GM18868 (cell line): ENCODE results near the gene RAB7A.
"Not testable (repeated sequence)": the region's sequence is repeated elsewhere in the genome, so short reads cannot be mapped to it uniquely, and the experiment has no call there.

ENCODE experiments used
- ATAC-seq: cut with Tn5 transposase; IDR thresholded peaks from one replicate; pipeline ENCODE4 v1.9.1; 2021; ENCODE audit warnings: mild to moderate bottlenecking, moderate library complexity; ENCODE audit not compliant: unreplicated experiment

The RAB7A gene

DNA sequence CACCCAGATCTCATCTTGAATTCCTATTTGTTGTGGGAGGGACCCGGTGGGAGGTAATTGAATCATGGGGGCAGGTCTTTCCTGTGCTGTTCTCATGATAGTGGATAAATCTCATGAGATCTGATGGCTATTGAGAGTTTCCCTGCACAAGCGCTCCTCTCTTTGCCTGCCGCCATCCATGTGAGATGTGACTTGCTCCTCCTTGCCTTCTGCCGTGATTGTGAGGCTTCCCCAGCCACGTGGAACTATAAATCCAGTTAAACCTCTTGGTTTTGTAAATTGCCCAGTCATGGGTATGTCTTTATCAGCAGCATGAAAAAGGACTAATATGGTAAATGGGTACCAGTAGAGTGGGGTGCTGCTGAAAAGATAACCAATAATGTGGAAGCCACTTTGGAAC lies 23.6 kb downstream of the RAB7A start:
- not testable (repeated sequence) for ATAC-seq

DNA sequence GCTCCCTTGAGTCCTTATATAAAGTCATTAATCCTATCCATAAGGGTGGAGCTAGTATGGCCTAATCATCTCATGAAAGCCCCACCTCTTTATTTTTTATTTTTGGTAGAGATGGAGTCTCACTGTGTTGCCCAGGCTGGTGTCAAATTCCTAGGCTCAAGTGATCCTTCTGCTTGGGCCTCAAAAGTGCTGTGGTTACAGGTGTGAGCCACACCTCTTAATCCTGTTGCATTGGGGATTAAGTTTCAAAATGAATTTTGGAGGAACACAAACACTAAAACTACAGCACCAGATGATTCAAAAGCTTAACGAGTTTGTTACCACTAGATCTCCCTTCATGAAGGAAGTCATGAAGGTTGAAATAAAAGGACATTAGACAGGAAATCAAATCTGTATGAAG lies 27.7 kb downstream of the RAB7A start:
- no peak for ATAC-seq

DNA sequence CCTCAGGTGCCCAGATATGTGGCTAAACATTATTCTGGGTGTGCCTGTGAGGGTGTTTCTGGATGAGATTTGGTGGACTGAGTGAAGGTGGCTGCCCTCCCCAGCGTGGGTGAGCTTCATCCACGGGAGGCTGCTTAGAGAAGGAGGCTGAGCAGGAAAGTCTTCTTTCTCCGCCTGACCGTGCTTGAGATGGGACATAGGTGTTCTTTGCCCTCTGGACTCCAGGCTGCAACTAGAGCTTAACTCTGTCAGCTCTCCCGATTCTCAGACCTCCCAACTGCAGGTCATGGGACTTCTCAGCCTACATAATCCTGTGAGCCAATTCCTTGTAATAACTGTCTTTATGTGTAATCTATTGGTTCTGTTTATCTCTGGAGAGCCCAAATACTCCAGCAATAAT lies 34.1 kb downstream of the RAB7A start:
- no peak for ATAC-seq

DNA sequence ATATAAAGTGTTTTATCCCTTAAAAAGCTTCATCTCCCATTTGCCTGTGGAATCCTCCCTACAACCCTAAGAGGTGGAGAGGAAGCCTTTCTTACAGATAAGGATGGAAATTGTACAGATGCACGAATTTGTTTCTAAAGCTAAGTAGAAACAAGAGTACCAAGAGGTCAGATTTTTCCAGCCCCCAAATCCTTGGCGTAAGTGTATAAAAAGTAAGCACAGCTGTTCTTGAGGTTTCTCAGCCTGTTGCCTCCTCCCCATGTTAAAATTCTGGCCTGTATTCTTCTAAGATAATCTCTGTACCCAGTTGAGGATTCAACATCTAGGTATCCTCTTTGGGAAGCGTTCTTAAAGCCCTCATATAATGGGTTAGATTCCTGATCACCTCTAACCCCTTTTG lies 34.9 kb downstream of the RAB7A start:
- no peak for ATAC-seq

DNA sequence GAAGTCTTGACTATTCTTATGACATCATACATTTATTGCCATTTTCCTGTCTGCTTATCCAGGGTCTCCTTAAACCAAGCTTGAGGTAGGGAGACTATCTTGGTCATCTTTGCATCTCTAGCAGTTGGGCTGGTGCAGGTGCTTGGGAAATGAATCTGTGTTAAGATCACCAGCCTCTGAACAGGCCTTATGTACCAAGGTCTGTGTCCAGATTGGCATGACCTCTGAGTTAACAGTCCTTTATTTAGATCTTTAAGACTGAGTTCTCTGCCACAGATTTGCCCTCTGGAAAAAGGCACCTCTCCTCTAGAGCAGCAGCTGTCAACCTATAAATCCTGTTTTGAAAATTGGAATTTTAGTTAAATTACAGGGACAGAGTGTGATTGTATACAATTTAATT lies 35.4 kb downstream of the RAB7A start:
- no peak for ATAC-seq

DNA sequence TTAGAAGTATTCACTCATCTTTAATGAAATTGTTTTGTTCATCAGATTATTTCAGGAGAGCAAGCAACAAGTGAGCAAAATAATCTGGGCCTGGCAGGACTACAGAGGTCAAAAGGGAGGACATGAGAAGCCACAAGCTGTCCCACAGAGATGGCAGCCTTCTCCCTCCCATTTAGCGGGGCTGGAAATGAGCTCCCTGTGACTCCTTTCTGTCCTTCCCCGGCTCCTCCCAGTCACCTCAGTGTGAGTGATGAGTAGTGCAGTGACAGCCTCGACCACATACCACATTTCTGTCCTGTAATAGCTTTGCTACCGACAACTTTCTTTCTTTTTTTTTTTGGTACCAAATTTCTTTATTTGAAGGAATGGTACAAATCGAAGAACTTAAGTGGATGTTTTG lies 38.0 kb downstream of the RAB7A start:
- no peak for ATAC-seq

DNA sequence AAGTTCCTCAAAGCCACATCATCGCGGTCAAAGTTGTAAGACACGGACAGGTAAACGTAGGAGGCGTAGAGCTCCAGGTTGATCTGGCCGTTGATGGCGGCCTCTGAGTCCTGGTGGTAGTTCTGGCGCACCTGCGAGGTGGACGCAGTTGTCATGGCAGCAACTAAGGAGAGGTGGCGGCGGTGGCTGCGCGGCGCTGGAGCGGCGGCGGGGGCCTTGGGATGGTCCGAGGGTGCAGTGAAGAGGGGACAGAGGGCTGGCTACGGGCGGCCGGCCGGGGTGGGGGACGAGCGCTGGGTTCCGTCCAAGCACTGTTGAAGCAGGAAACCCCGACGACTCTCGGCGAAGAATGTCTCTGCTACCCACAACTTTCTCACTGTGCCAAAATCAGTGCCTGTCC lies 38.9 kb downstream of the RAB7A start:
- no peak for ATAC-seq

DNA sequence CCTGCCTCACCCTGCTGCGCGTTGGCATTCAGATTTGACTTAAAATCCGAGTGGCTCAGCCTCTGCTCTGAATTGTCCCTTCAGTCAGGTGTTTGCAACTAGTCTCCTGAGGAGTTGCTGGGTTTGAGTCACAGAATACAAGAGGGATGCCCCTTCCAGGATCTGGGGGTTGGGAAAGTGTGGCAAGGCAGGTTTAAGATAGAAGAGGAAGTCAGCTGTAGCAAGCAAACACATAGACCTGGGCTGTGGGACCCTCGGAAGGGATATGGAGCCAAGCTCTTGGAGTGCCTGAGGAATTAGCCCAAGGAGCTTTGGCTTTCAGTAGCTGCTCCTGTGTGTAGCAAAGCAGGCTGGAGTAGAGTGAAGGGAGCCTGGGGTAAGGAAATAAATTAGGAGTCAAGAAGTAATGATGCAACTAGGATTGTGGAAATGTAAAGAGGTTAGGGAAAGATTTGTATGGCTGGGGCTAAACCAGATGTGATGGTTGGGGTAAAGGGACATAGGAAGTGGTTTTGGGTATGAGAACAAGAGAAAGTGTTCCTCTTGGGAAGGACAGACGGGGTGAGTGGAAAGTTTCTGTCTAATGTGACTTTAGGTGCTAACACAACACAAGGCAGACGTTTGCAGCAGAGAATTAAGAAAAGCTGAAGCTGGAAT lies 41.2 kb downstream of the RAB7A start:
- no peak for ATAC-seq

DNA sequence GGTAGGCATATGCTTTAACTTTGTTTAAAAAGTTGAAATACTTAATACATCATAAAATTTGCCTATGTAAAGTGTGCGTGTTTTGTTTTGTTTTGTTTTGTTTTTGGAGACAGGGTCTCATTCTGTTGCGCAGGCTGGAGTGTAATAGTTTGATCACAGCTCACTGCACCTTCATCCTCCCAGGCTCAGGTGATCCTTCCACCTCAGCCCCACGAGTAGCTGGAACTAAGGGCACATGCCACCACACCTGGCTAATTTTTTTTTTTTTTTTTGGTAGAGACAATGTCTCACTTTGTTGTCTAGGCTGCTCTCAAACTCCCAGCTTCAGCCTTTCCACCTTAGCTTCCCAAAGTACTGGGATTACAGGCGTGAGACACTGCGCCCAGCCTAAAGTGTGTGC lies 42.5 kb downstream of the RAB7A start:
- ATAC-seq: no peak

DNA sequence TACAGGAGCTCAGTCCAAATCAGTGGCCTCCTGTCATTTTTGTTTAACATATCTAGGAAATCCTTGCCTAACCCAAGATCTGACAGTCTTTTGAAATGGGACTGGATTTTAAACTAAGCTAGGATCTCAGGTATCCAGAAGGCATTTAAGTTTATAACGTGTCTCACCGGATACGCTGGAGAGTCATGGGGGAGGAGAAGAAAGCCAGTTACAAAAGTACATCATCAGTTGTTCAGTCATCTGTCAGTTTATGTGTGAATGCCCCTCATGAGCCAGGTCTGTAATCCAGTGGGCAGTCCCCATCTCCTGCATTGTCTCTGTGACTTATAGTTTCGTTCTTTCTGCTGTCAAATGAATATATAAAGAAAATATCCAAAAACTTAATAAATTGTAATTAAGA lies 44.4 kb downstream of the RAB7A start:
- no peak for ATAC-seq

DNA sequence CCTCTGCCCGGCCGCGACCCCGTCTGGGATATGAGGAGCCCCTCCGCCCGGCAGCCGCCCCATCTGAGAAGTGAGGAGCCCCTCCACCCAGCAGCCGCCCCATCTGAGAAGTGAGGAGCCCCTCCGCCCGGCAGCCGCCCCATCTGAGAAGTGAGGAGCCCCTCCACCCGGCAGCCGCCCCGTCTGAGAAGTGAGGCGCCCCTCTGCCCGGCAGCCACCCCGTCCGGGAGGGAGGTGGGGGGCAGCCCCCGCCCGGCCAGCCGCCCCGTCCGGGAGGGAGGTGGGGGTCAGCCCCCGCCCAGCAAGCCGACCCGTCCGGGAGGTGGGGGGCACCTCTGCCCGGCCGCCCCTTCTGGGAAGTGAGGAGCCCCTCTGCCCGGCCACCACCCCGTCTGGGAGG lies 47.2 kb downstream of the RAB7A start:
- ATAC-seq: not testable (repeated sequence)

DNA sequence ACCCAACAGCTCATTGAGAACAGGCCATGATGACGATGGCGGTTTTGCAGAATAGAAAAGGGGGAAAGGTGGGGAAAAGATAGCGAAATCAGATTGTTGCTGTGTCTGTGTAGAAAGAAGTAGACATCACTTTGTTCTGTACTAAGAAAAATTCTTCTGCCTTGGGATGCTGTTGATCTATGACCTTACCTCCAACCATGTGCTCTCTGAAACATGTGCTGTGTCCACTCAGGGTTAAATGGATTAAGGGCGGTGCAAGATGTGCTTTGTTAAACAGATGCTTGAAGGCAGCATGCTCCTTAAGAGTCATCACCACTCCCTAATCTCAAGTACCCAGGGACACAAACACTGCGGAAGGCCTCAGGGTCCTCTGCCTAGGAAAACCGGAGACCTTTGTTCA lies 47.6 kb downstream of the RAB7A start:
- ATAC-seq: not testable (repeated sequence)

DNA sequence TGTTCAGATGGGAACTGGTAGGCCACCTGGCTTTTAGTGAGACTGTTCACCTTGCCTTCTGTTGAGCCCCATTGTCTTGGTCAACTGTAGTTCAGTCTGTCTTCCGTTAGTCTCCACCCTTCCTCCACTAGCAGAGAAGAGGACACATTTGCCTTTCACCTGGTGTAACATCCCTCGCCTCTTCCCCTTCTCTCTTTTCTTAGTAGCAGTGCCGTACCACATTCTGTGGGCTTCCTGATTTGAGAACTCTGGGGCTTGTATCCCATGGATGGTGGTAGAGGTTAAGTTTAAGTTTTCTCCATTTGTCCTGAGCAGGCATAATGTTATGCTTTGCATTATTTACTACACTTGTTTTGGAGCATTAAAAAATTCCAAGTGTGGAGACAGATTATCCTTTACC lies 49.3 kb downstream of the RAB7A start:
- ATAC-seq: no peak

DNA sequence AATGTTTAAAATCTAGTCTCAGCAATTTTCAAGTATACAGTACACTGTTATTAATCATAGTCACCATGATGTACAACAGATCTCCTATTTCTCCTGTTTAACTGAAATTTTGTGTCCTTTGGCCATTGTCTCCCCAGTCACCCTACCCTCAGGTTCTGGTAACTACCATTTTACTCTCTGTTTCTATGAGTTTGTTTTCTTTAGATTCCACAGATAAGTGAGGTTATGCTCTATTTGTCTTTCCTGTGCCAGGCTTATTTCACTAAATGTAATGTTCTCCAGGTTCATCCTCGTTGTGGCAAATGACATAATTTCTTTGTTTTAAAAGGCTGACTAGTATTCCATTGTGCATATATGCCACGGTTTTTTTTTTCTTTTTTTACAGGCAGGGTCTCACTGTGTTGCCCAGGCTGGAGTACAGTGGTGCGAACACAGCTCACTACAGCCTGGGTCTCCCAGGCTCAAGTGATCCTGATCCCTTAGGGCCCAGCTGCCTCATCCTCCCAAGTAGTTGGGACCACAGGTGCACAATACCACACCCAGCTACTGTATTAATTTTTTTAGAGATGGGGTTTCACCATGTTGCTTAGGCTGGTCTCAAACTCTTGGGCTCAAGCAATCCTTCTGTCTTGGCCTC lies 50.0 kb downstream of the RAB7A start:
- no peak for ATAC-seq

DNA sequence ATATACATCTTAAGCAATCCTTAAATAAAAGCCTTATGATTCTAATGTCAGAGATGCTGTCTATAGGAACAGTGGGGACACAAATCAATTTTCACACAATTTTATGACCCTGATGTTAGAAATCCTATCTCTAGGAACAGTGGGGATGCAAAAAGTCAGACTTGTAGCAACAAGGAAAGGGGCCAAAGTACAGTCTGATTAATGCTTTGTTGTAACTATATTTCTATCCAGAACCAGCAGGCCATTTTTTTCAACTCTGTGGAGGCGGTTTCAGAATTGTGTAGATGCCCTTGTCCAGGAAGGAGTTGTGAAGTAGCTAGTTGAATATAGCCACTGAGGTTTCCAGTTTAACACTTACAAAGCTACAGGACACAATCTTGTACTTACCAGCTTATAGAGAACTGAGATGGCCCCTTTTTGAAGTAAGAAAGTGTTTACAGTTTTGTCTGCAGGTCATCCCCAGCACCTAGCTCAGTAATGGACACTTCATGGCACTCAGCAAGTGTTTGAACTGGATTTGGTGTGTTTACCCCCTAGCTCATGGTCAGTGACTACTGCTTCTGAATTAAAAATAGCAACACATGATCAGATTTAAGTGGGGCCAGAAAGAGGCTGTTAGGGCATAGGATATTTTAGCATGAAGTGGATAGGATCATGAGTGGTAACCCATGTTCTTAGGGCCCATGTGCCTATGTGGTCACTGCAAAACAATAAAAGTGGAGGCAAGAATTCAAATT lies 54.3 kb downstream of the RAB7A start:
- ATAC-seq: no peak

DNA sequence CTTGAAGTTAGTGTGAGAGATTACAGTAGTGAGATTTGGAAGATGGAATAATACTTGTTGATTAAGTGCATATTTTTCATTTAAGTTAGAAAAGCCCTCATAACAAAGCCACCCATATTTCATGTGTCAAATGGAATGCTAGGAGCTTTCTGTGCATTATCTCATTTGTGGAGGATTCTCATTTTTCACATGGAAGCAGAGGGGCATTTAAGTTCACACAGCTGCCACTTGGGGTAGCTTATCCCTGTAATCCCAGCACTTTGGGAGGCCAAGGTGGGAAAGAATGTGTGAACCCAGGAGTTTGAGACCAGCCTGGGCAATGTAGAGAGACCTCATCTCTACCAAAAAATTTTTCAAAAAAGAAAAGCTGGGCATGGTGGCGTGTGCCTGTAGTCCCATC lies 55.2 kb downstream of the RAB7A start:
- ATAC-seq: no peak

DNA sequence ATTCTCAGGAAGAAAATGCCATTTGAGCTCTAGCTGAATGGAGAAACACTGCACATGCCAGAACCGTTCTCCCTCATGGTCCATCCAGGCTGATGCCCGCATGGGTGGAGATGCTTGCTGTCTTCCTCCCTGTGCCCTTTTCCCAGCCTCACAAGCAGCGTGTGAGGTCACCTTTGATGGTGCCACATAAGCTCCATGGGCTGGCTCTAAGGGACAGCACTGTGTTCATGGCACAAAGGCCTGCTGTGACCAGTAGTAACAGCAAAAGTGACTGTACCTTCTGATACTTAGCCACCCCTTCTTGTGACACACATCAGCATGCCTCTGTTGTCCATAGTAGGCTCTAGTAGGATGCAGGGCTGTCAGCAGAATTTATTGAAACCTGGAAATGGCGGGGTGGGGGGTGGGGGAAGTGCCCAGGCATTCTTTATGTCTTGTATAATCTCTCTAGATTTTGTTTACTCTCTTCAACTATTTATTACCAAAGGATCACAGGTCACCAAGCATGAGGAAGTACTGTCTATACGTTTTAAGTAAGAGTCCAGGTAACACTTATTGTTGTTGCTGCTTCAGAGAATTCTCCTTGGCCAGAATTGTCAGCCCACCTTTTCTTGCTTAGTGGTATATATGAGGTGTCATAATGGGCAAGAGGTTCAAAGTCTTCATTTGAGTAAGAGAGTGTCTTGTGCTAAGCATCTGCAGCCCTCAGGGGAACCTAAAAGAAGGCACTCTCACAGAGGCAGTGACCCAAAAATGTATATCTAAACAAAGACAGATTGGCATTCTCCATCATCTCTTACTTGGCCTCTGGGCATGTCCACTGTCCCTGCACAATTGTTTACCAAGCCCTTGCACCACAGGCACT lies 56.5 kb downstream of the RAB7A start:
- ATAC-seq: no peak

DNA sequence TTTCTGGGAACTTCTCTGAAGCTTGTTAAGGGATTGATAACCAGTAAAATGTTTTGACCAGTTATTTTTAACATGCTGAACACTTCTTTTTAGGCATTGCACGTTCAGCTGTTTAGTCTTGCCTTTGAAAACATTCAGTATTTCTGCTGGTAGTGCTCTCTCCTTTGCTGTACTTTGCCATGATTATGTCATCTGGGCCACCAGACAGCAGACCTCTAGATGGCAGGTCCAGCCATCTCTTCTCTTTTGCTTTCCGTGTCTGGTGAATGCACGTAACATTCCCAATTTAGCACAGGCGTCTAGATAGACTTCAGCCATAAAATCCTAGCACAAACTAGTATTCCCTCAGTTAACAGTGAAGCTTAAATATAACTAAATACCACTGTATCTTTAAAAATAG lies 57.8 kb downstream of the RAB7A start:
- ATAC-seq: no peak

DNA sequence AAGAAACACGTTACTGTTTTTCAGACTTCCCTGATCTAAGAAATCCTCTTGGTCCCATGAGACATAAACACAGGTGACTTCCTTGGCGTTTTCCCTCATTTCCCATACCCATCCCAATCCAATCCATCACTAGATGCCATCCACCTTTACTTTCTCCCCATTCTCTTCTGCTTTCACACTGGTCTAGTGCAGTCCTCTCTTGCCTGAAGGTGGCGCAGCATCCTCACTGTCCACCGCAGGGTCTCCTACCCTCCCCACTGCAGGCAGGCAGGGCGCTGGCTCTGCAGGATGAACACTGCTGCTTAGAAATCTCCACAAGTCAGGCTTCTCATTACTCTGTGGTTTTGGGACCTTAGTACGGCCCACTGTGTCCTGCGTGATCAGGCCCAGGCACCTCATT lies 58.2 kb downstream of the RAB7A start:
- ATAC-seq: no peak

DNA sequence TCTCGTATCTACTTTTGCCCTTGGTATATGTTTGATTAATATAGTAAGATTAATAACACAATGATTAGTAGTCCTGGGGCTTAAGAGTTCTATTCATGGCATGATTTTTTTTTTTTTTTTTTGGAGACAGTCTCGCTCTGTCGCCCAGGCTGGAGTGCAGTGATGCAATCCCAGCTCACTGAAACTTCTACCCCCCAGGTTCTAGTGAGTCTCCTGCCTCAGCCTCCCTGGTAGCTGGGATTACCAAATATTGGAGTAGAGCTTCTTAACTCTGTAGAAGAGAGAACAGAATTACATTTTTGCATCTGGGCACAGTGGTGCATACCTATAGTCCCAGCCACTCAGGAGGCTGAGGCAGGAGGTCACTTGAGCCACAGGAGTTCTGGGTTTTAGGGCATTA lies 58.9 kb downstream of the RAB7A start:
- ATAC-seq: no peak

DNA sequence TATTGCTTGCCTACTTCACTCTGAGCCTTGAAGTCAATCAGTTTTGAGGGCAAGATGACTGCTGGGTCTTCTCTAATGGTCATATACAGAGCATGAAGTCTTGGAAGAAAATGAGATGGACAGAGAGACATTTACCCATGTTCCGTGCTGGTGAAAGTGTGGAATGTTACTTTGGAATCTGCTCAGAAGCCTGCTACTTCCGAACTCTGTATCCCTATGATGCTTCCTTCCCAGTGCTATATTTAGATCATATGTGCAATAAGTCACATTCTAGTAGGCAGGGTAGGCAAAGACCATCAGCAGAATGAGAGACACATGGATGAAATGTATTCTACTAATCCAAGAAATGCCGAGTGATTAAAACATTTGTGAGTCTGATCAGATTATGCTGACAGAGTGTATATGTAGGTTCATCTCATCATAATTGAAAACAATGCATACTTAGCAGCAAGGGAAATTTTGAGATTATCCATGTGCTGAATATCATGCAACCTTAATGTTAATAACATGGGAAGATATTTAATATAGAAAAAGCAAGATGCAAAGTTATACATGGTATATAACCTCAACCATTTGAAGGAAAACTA lies 60.5 kb downstream of the RAB7A start:
- ATAC-seq: no peak
